M059J (cell line): ENCODE measurements around the gene CSE1L. TPM values are rescaled to one million over a fixed set of nuclear protein-coding genes. Genes with fewer than 3 reads are reported as not detected.
"Not testable (repeated sequence)": the region's sequence is repeated elsewhere in the genome, so short reads cannot be mapped to it uniquely, and the experiment has no call there.

Experiments
- DNase-seq: peaks from one replicate; pipeline ENCODE4 v3.0.0-alpha.2; 2012; ENCODE audit warnings: low read depth
- total RNA-seq: library from RNA; depleted of rRNA; stranded (reverse); fragments of >200 nt; shearing (Covaris generic); gene quantifications from 2 replicates; pipeline ENCODE4 v1.2.3, GENCODE V29; 2014; rRNA removed

Gene CSE1L
- total RNA-seq, 1 experiment from 2014 or later: 266 TPM

DNA sequence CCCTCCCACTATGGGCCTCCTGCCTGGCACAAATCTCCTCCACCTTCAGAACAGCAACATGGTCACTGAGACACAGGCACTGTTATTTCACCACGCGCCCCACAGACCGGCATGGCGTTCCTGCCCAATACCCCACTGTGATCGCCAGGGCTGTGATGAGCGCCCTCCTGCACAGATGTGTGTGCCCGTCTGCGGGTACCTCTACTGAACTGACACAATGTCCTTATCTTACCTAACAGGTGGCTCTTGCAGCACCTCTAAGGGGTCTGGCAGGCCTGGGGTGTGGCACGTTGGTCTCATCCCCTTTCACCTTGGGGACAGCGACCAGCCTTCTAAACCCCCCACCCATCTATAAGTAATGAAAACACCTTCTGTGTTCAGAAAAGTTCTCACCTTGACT, 77.9 kb downstream of the CSE1L start:
- DNase-seq: no peak

DNA sequence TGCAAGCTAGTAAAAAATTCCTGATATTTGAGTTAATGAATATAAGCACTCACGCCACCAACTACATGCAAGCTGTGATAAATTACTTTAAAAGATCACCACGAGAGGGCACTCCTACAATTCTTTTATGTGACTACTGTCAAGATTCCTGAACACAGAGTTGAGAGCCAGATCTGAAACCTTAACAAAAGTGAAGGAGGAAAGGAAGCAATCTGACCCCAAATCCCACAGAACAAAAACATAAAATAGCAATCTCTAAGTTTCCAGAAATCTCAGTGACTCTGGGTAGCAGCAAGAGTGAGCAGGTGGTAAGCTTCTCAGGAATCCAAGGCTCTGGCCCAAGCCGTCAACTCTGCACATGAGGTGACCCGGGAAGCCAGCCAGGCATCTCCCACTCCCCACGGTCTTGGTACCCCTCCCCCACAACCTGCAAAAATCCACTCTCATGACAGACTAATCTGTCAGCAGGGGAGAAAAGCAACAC, 86.9 kb downstream of the CSE1L start:
- DNase-seq: peak; percentile 85

DNA sequence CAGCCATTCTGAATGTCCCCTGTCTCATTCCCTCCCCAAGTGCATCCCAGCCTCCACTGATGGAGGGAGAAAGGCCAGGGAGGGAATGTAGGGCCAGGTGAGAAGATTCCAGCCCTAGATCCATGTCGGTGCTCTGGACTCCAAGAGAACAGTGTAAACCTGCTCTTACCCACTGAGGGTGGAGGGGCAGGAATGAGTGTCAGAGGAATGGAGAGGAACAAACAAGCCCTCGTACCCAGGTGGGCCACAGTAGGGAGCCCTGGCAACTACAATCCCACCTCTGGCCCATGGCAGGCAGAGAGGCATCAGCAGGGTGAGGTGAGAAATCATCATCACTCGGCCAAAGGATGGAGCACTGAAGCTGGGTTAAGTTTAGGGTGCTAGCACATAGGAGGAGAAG, 87.5 kb downstream of the CSE1L start:
- DNase-seq: no peak

DNA sequence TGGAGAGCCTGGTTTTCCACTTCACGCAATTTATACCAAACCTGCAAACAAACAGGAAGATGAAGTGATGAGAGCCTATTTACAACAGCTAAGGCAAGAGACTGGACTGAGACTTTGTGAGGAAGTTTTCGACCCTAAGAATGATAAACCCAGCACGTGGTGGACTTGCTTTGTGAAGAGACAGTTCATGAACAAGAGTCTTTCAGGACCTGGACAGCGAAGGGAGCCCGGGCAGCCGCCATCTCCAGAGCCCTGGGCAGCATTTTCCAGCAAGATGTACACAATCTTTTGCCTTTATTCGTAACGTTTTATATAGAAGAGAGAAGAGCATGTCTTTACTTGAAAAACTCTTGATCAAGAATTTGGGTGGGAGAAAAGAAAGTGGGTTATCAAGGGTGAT, 88.7 kb downstream of the CSE1L start:
- DNase-seq: not testable (repeated sequence)

GRCh38 chr20:49136817-49137571, 90.9 kb downstream of the CSE1L start:
- no peak for DNase-seq

- DNase-seq: no peak
These were observed 92.3 kb downstream of the CSE1L start for GRCh38 chr20:49138431-49138830.

- DNase-seq: no peak
These were observed 94.3 kb downstream of the CSE1L start for GRCh38 chr20:49140411-49140810.

GRCh38 chr20:49140834-49141233, 94.7 kb downstream of the CSE1L start:
- no peak for DNase-seq

Other genes starting within 250 kb of the CSE1L start
- 1.5 and 5.2 TPM in 2 replicates for gene PREX1, start 218.3 kb upstream of the CSE1L start, total RNA-seq
- 23.1 and 35.4 TPM in 2 replicates for gene ARFGEF2, start 124.6 kb upstream of the CSE1L start, total RNA-seq
- 81.4 and 125 TPM in 2 replicates for gene STAU1, start 142.0 kb downstream of the CSE1L start, total RNA-seq
- 44.2 and 65.4 TPM in 2 replicates for gene DDX27, start 173.1 kb downstream of the CSE1L start, total RNA-seq
- 104 and 156 TPM in 2 replicates for gene ZNFX1, start 231.7 kb downstream of the CSE1L start, total RNA-seq